GM18861 (cell line): ENCODE results near the gene KCNA5.

Source experiments
- ATAC-seq: cut with Tn5 transposase; IDR thresholded peaks from one replicate; pipeline ENCODE4 v1.9.1; 2021; ENCODE audit not compliant: unreplicated experiment

The KCNA5 gene

DNA sequence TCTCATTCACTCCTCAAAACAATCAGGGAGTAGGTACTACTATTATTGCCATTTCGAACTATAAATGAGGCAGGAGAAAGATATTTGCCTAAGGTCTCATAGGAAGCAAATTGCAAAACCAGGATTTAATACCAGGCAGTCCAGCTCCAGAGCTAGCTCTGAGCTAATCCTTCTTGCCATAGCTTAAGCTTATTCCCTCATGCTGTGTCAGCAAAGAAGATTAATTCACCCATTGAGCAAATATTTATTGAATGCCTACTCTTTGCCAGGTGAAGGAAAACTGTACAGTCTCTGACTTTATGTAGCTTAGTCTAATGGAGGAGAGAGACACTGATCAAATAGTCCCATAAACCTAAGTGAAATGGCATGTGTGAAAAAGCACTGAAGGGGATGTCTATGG lies 19.5 kb downstream of the KCNA5 start:
- no peak for ATAC-seq

DNA sequence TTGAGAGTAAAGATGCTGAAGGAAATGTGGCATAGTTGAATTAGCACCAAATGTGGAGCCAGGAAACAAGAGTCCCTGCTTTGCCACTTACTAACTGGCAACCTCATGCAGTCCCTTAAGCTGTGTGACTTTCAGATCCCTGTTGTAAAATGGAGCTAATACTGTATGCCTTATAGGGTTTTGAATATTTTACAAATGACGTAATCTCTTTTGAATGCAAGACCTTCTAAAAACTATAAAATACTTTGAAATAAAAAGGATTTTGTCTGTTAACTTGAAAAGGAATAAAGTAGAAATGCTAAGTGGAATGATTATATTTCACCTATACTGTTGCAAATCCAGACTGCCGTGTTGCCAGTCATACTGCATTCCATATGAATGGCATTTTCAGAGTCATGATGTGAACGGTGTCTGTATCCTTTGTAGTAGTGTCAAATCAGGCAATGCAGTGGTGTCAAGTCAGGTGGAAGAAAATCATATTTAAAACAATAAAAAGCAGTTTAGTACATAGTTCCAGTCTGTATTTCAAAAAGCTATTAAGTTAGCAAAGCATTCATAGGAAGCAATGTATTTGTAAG lies 21.3 kb downstream of the KCNA5 start:
- no peak for ATAC-seq

DNA sequence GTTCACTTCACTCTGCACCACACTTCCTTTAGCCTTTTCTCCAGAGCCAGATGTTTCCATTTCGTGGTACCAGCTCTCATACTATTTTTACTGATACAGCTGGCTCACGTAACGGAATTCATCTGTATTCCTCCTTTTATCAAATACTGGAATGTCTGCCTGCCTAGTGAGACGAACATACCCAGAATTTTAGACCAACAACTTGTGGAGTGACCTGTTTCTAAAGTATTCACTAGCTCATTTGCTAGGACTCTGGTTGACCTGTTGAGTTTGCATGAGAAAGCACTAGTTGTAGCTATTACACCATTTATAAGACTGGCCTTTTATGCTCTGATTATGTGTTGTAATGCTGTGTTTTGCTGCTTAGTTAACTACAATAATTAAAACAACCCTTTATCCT lies 22.6 kb downstream of the KCNA5 start:
- no peak for ATAC-seq

DNA sequence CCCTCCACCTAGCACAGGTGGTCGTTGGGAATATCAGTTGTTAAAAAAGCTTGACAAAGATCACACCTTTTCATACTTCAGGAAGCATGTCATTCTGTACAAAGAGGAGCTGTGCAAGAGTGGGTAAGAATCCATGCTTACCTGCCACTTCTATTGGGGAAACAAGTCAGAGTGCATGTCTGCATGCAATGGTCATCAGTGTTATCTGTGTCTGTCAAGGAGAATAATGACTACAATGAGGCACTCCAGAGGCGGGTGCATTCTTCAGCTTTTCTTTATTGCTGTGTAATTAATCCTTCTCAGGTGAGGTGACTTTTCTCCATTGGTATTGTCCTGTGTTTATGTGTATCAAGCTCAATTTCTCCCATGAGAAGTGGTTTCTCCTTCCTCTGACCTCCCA lies 24.4 kb downstream of the KCNA5 start:
- no peak for ATAC-seq

DNA sequence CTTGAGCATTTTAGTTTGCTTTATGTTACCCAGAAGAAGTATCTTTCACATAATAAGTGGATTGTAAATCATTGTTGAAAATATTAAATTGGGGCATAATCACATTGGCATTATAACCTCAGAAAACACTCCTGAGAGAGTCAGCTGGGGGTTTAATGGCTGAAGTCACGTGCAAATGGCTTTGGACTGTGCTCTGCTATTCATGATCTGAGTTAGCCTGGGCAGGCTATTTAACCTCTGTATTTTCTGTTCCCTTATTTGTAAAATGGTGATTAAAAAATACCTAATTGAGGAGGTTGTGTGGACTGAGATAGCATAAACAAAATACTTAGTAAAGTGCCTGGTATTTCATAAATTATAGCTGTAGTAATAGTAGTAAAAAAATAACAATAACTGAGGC lies 24.9 kb downstream of the KCNA5 start:
- no peak for ATAC-seq

DNA sequence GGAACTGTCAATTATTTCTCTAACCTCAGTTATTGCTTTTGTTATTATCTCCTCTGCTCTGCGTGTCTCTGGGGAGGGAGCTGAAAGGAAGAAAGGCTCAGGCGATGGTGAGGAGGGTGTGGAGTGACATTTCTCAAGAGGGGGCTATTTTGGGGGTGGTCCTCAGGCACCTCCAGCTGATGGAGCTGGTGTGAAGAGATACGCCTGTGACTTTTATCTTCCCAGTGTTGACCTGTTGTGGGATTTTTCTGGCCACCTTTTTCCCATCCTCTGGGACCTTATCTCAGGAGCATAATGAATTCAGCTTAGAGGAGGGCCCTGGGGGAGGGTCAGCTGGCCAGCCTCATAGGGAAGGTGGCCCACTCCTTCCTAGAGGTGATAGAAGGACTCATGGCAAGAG lies 26.4 kb downstream of the KCNA5 start:
- no peak for ATAC-seq

DNA sequence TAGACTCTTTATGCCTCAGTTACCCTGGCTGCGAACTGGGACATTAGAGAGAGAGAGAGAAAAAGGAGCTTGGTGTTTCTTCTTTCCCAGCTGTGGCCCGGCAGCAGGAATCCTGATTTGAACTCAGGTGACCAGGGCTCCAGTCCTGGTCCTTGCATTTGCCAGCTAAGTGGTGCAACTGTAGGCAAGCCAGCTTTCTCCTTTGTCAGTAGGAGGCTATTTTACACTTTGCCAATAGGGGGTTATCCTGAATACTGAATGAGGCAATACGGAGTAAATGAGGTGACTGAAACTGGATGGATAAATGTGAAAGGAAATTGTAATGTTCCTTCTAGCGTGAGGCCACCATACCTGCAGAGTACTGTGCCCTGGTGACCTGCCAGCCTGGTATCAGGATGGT lies 27.8 kb downstream of the KCNA5 start:
- ATAC-seq, result no peak

DNA sequence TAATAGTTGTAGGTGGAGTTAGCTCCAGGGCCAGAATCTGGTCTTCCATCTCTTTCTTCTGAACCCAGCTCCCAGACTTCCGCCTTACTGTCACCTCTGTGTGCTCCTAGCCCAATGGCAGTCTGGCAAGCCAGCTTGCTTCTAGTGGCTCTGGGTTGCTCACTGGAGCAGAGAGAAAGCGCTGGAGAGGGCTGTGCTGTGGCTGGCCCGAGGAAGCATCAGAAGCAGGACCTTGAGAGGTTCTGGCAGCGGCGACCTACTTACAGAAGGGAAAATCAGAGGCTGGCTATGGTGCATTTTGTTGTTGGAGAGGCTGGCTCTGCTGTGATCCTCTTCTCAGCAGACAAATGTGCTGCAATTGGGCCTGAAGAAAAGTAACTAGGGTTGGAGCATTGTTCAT lies 28.6 kb downstream of the KCNA5 start:
- no peak for ATAC-seq

DNA sequence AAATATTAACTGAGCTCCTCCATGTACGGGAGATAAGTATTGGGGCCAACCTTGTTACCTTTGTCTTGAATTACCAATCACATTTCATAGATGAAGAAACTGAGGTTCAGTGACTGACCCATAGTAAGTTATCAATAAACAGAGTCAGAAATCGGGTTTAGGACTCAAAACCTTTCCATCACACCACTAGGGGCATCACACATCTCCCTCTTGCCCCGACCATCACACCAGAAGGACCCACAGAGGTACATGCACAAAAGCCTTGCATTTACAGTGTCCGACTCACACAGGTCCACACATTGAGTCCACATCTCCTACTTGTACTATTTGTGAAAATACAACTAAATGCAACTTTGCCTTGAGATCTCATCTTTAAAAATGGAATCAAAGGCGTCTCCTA lies 29.4 kb downstream of the KCNA5 start:
- no peak for ATAC-seq

DNA sequence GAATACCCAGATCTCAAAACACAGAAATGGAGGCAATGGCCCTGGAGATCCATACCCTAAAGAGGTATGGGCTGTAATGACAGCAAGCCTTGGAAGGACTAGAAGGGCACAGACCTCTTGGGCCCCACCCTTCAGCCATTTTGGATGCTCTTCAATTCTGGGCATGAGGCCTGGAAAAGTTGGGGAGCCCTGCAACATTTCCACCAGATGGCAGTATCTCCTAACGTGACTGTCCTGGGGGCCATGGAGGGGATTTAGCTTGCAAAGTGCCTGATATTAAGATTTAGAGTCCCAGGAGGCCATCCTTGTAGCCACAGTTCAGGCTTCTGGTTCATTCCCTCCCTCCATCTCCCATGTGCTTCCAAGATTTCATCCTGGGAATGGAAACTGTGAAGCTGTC lies 30.2 kb downstream of the KCNA5 start:
- no peak for ATAC-seq

DNA sequence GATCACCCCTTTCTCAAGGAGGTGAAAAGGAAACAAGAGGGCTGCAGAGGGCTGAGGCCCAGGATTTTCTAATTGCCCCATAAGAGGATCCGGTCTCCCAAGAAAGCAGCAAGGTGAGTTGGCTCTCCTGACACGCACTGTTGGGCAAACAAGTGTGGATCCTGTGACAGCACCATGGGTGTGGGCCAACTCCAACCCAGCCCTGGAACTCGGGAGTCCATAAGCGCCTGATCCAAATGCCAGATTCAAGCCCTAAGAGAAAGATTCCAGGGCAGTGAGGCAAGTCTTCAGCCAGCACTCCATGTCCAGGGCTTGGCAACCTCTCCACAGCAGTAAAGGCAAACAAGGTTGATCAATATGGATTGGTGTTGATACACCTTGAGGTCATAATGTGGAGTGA lies 33.1 kb downstream of the KCNA5 start:
- no peak for ATAC-seq

DNA sequence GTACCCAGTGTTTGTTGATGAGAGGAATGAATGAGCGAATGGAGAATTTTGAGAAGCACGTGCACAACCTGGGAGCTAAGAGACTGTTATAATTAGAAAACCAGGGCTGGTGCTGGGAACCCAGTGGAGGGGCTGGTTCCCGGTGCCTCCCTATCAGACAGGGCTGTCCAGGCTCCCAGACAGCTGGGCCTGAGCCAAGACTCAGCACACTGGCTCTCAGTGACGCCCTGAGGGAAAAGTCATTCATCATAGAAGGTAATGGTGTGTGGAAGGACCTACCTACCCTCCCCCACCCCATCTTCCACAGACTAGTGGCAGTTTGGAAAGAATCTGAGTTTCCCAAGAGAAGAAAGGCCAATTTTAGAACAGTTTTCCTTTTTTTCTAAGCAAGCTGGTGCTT lies 34.7 kb downstream of the KCNA5 start:
- ATAC-seq, result no peak

DNA sequence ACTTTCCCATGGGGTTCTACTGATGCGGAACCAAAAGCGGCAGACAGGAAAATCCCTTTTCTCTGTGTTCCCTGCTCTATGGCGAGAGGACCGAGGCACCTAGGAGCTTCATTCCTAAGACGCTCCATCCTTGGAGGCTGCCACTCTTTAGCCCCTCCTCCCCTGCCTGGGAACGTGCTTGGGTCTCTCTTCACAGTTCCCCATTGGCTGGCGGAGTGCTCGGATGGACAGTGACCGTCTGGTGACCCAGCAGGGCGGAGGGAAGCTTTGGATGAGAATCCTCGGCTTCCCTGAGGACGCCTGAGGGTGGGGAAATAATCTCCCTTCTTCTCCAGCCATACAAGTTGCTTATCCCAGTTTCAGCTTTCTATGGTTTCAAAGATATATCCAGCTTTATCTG lies 37.3 kb downstream of the KCNA5 start:
- no peak for ATAC-seq

DNA sequence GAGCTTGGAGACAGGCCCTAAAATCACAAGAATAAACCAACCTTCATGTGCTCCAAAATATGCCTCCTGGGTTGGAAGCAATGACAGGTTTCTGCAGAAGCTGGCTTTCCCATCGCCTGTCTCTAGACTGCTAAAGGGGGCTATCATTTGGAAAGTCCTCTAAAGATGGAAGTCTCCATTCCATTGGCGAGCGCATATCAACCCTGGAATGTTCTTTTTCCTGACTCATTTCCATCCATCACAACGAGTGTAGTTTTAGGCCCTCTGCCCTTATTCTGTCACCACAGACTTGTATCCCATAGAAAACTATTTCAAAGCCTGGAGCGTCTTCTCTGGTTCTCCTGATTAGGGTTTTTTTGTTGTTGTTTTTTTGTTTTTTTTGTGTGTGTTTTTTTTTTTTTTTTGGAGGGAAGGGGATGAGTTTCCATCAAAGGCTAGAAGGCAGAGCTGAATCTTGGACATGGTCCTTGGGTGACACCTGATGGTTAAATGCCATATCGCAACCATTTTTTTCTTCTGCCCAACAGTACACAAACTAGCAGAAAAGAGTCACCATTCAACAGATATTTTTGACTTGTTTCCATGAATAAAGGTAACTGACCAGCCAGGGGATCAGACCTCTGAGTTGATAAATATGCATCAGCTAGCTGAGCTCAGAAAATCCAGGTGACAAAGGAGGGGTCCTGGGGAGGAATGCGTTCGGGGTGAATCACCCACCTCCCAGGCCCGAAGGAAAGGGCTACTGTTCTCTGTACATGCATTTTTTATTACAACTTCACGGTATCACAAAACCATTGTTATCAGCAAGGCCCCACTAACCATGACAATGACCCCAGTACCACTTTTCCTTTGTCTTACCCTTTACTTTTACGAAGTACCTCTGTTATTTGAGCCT lies 40.5 kb downstream of the KCNA5 start:
- ATAC-seq, result no peak

DNA sequence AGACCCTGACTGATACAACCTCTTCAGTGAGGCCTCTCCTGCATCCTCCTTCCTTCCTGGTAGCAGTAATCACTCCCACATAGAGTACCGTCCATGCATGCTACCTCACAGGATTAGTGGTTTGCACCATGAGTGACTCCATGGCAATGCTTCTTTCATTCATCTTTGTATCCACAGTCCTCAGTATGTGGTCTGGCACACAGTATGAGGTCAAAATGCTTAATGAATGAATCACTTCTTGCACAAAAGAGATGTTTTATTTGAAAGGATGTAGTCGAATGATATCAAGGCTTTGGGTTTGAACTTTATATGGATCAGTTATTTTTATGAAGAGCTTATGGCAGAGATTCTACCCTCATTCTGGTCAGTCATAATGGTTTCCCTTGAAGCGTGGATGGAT lies 42.2 kb downstream of the KCNA5 start:
- no peak for ATAC-seq

DNA sequence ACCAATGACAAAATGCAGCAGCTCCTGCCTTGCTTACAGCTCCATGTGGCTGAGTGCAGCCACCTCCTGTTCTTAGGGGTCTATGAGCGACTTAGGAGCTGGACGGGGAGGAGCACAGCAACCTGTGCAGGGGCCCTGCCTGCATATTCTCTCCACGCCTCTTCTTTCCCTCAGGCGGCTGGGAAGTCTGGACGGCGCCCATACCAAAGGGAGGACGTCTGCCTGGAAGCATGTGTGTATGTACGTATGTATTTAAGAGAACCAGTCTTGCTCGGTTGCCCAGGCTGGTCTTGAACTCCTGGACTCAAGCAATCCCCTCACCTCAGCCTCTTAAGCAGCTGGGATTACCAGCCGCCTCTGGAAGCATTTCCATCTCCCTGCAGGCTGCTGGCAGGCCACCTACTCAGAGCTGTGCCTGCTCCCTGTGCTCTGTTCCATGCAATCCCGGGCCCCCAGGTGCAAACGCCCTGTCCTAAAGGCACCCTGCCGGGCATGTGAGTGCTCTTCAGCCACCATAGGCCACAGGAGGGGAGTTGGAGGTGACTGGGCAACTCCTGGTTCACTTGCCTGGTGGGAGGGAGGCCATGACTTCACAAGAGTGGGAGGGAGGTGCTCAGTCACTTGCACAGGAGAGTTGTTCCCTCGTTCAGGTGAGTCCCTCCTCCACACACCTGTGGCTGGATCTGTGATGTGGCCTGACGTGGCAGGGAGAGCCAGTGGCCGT lies 44.3 kb downstream of the KCNA5 start:
- ATAC-seq, result no peak

DNA sequence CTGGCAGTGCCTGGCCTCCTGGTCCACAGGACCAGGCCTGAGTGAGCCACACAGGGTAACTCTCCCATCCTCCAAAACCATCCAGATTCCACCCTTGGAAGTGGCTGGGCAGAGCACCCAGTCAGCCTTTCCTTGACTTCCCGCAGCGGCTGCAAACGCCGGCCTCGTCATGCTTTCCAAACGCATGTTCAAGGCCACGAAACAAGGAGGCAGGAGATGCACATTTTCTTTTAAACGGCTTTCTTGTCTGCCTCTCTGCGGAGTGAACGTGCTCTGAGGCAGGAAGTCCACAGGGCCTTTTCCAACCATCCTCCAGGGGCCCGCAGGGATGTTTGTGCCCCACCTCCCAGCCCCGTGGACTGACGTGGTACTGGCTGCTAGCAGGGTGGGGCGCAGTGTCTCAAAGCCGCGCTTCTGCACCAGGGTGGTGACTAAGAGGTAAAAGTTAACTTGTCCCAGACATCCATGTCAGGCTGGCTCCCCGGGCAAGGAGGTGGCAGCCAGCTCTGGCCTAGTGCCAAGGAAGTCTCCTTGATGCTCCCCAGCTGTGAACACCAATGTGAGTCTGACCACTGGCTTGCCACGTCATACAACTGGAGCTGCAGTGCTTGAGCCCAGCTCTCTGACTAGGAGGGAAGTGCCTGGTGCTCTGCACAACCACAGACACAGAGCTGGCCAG lies 45.0 kb downstream of the KCNA5 start:
- ATAC-seq, result no peak

DNA sequence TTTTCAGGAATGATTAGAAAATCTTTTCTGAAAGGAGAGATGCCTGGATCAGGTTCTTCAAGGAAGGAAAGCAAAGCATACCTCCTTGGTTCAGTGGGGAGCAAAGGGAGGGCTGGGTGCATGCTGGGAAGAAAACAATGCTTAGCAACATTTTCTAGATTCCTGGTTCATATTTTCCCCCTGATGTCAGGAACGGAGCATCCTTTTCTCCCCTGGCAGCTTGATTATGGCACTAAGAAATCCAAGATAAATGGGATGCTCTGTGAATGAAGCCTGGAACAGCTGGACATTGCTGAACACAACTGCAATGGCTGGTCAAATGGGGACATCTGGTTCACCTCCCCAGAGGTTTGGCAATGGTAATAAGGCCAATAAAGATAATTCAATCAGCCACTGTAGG lies 50.9 kb downstream of the KCNA5 start:
- no peak for ATAC-seq

DNA sequence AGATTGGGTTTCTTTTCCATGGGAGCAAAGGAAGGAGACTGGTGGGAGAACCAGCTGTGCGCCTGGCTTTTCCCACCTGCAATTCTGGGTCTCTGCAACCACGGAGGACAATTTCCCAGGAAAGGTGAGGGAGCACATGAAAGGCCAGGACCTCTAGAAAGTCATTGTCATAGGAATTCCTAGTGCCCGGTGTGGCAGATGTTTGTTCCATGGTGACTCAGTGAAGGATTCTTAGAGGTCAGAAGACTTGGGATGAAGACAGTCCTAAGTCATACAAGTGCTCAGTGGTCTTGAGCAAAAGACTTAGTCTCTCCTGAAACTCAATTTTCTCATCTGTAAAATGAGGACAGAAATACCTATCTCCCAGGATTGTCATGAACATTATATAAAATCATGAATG lies 51.3 kb downstream of the KCNA5 start:
- ATAC-seq, result no peak
